ENCODE results near the gene NTM. TPM values are rescaled to one million over a fixed set of nuclear protein-coding genes. Genes with fewer than 3 reads are reported as not detected.

The NTM gene
- total RNA-seq, 1 experiment from 2014 or later: 9.9 TPM

- H3K79me2 ChIP-seq (ENCODE audit: insufficient read depth, low read length): no peaks in the 10 kb centered on the region
- H3T11ph ChIP-seq (ENCODE audit: low read length): no peak overlapping the region
- H4K8ac ChIP-seq (replicated peaks; ENCODE audit: insufficient read length, low read depth, low read length): no peak overlapping the region
- no peak overlapping the region for H2BK120ac ChIP-seq (ENCODE audit: low read depth, low read length, poor library complexity, severe bottlenecking)
- H3K23ac ChIP-seq (ENCODE audit: insufficient read length, low read depth, low read length): no peak overlapping the region
- no CpG with 5 or more reads among the region's 6 CpGs for WGBS (ENCODE audit: extremely low coverage, insufficient read length, low lambda C conversion rate)
- no peak overlapping the region for H3K27ac Mint-ChIP-seq
- no peak overlapping the region for H3K14ac ChIP-seq (ENCODE audit: insufficient read depth, low read length)
- H3K36me3 Mint-ChIP-seq (ENCODE audit: insufficient read depth in 1 of 3, low read depth in 3 of 3): no peaks in the 10 kb centered on the region
- H3K79me1 ChIP-seq (ENCODE audit: insufficient read depth, low read depth, low read length, poor library complexity, severe bottlenecking): no peaks in the 10 kb centered on the region
- H2BK12ac ChIP-seq (ENCODE audit: insufficient read length, low read depth, low read length): no peak overlapping the region
- no peak overlapping the region for H3K56ac ChIP-seq (ENCODE audit: insufficient read length, low read depth, low read length)
- H4K91ac ChIP-seq (ENCODE audit: insufficient read length, low read depth, low read length): no peak overlapping the region
- H4K20me1 ChIP-seq (ENCODE audit: control insufficient read depth, insufficient read depth, insufficient read length): no peaks in the 10 kb centered on the region
- H3K9ac ChIP-seq (ENCODE audit: extremely low read depth, insufficient read length, low read length): no peak overlapping the region
- H3K18ac ChIP-seq (ENCODE audit: insufficient read length, low read depth, low read length): no peak overlapping the region
- H3K4me1 ChIP-seq (ENCODE audit: insufficient read depth, low read length): no peaks in the 10 kb centered on the region; the same call in 1 of the 2 replicates
- no peak overlapping the region for H3K4me2 ChIP-seq (ENCODE audit: insufficient read depth, insufficient read length, low read length)
- no peaks in the 10 kb centered on the region for H3K23me2 ChIP-seq (ENCODE audit: insufficient read length, low read depth, low read length, poor library complexity, severe bottlenecking)
- no peak overlapping the region for H3K4me3 Mint-ChIP-seq
- H3K9me3 ChIP-seq (ENCODE audit: control insufficient read depth, low read depth, low read length): no peaks in the 10 kb centered on the region
- peaks cover 2% of the 10 kb centered on the region for H3K27me3 Mint-ChIP-seq (ENCODE audit: low read depth)
- no peak for DNase-seq
- H2BK15ac ChIP-seq (ENCODE audit: low read depth, low read length): no peak overlapping the region
- H2AK5ac ChIP-seq (ENCODE audit: insufficient read length, low read length): no peak overlapping the region
- no peak for TF ChIP-seq CTCF (conservative IDR thresholded peaks at IDR 0.05)
- H3K9me3 Mint-ChIP-seq: no peaks in the 10 kb centered on the region; a peak in 1 of 5 replicates
- H4K5ac ChIP-seq (ENCODE audit: insufficient read length, low read depth, low read length): no peak overlapping the region
- no peak overlapping the region for H2BK5ac ChIP-seq (ENCODE audit: insufficient read length, low read length)
- H3K27me3 ChIP-seq (ENCODE audit: insufficient read depth, low read length): no peaks in the 10 kb centered on the region
- H2BK20ac ChIP-seq (ENCODE audit: low read depth, low read length, poor library complexity, severe bottlenecking): no peak overlapping the region
- H3K4ac ChIP-seq (ENCODE audit: low read depth, low read length): no peak overlapping the region
- peaks cover 11 to 15% of the 10 kb centered on the region in 2 experiments for H3K4me1 Mint-ChIP-seq
- H2AFZ ChIP-seq (ENCODE audit: low read length): no peak overlapping the region
- H3K27ac ChIP-seq (ENCODE audit: insufficient read length, low read depth, low read length): no peak overlapping the region
These were observed 919.3 kb downstream of the NTM start for GRCh38 chr11:132289590-132290256.
